IPS-18c (cell line): Measurements from ENCODE around the gene IDH3A.

Experiments
- H3K4me3 ChIP-seq: 2 replicates; pipeline ENCODE4 v1.7.0; 2013; ENCODE audit warnings: low read depth, mild to moderate bottlenecking, low read length, moderate library complexity; ENCODE audit not compliant: insufficient read depth
- H3K9me3 ChIP-seq: one replicate; pipeline ENCODE4 v1.6.1; 2013; ENCODE audit warnings: mild to moderate bottlenecking, low read length, moderate library complexity; ENCODE audit not compliant: control insufficient read depth, insufficient read depth

IDH3A gene

GRCh38 chr15:78182336-78182700, 33.2 kb downstream of the IDH3A start:
- no peaks in the 10 kb centered on the region for H3K9me3 ChIP-seq
- H3K4me3 ChIP-seq: no peak overlapping the region

DNA sequence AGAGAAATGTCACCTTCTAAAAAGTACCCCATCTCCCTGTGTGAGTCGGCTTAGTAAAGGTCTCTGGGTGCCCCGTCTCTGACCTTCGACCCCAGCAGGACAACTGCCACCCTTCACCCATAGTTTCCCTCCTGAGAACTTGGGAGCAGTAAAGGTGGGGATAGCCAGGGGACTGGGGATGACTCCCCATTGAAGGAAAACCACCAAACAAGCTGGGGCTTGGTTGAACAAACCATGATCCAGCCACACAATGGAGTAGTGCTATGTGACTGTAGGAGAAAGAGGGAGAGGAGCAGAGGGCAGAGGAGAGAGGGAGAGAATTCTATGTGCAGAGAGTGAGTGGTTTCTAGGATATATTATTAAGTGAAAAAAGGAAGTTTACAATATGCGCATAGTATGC, 33.7 kb downstream of the IDH3A start:
- no peaks in the 10 kb centered on the region for H3K9me3 ChIP-seq
- H3K4me3 ChIP-seq: no peak overlapping the region

GRCh38 chr15:78192826-78193594, 43.8 kb downstream of the IDH3A start:
- peaks cover 2% of the 10 kb centered on the region for H3K9me3 ChIP-seq
- no peak overlapping the region for H3K4me3 ChIP-seq

GRCh38 chr15:78193731-78194567, 44.8 kb downstream of the IDH3A start:
- peaks cover 2% of the 10 kb centered on the region for H3K9me3 ChIP-seq
- H3K4me3 ChIP-seq: no peak overlapping the region

DNA sequence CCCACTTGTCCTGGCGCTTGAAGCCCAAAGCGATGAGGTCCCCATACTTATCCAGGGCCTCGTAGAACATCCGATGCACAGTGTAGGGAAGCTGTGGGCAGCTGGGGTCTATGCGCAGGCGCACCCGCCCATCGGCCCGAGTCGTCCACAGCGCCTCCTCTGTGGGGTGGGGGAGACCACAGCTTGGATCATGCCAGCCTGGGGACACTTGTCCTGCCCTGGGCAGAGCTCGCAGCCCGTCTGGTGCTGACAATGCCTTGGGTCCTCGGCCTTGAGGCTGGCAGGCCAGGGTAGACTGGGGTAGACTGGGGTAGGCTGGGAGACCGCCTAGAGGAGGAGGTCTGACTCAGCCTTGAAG, 45.4 kb downstream of the IDH3A start:
- Histone ChIP-seq H3K9me3 (peaks cover 2% of the 10 kb centered on the region), H3K4me3 (no peak overlapping the region)

DNA sequence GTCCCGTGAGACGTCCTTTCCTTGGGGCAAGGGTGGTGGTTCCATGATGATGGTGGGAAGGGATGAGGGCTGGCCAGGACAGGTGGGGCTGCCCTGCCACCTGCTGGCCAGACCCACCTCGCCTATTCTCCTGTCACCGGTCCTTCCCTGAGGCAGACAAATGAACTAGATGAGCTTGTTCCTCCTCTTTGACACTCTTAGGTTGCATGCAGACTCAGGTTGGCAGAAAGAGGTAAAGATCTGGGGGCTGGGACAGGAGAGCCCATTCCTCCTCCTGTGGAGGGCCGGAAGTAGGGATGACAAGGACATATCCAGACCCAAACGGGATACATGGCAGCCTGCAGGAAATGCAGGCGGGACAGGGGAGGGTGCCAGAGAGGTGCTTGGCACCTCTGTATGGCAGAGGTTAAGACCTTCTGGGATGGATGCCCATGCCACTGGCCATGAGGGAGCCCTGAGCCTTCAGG, 46.6 kb downstream of the IDH3A start:
- no peak overlapping the region for H3K4me3 ChIP-seq
- peaks cover 2% of the 10 kb centered on the region for H3K9me3 ChIP-seq

DNA sequence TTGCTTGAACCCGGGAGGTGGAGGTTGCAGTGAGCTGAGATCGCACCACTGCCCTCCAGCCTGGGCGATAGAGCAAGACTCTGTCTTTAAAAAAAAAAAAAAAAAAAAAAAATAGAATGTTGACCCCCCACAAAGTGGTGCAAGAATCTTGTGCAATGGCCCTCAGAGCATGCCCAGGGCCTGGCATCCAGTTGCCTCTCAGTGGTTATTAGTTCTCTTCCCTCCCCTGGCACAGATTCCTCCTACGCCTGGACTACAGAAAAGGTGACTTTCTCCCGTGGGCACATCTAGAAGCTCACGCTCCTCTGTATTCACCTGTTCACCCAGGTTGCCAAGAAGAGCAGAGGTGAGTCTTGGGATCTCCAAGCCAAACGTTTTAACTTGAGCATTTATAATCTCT, 48.5 kb downstream of the IDH3A start:
- H3K4me3 ChIP-seq: no peak overlapping the region
- H3K9me3 ChIP-seq: peaks cover 2% of the 10 kb centered on the region

DNA sequence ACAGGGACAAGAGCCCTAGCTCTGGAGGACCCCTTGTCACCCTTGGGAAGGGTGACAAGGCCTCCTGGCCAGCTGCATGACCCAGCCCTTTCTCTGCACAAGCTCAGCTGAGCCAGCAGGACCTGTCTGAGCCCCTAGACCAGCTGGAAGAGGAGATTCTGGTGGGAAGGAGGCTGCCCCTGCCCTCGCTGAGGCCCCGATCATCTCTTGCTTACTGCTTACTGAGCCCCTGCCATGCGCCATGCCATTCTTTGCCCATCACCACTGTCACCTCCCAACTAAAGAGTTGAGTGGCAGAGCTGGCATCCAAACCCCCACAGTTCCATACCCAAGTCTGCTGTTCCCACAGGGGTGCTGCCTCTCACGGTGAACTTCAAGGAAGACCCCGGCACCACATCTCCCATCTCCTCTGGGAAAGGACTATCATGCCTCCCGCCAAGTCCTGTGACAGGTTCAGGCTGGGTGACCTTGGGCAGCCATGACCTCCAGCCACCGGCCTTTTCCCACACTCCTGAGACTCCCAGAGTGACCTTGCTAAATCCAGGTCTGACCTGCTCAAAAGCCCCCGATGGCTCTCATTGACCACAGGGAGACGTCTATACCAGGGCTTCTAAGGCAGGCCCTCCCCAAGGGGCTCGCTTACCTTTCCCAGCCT, 51.2 kb downstream of the IDH3A start:
- Histone ChIP-seq H3K9me3 (no peaks in the 10 kb centered on the region), H3K4me3 (no peak overlapping the region)

DNA sequence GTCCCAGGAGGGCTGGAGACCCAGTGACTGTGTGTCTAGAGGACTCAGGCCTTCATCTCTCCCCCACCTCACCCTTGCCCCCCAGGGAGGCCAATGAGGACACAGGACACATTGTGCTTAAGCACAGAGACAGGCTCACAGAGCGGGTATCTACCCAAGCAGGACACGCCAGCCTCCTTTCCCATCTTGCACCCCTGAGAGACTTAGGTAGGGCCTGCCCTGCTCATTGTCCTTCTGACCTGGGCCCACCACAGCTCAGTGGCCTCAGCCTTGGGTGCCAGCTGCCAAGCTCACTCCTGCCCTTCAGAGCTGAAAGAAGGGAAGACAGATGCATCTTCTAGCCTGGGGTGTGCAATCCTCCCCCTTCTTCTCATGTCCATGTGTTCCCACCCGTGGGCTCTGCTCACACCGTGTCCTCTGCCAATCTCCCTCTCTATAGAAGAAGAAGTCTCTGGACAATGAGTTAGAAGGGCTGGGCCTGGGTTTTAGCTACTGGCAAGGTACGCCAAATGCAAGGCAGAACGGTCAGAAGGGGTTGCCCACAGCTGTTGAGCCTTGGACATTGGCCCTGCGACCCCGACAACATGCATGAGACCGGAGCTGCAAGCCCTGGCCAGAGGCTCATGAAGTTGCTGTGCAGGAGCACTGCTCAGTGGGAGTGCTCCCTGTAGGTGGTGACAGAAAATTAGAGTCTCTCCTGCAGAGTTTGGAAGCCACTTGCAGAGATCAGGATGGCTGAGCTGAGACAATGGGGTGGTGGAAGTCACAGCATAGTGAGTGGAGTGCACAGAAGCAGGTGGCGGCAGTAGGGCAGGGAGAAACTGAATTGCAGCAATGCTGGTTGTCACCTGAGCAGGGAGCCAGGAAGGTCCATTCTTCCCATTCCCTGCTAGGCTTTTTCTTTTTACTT, 52.4 kb downstream of the IDH3A start:
- H3K4me3 ChIP-seq: no peak overlapping the region
- H3K9me3 ChIP-seq: no peaks in the 10 kb centered on the region

GRCh38 chr15:78203346-78204225, 54.4 kb downstream of the IDH3A start:
- H3K4me3 ChIP-seq: no peak overlapping the region
- no peaks in the 10 kb centered on the region for H3K9me3 ChIP-seq

DNA sequence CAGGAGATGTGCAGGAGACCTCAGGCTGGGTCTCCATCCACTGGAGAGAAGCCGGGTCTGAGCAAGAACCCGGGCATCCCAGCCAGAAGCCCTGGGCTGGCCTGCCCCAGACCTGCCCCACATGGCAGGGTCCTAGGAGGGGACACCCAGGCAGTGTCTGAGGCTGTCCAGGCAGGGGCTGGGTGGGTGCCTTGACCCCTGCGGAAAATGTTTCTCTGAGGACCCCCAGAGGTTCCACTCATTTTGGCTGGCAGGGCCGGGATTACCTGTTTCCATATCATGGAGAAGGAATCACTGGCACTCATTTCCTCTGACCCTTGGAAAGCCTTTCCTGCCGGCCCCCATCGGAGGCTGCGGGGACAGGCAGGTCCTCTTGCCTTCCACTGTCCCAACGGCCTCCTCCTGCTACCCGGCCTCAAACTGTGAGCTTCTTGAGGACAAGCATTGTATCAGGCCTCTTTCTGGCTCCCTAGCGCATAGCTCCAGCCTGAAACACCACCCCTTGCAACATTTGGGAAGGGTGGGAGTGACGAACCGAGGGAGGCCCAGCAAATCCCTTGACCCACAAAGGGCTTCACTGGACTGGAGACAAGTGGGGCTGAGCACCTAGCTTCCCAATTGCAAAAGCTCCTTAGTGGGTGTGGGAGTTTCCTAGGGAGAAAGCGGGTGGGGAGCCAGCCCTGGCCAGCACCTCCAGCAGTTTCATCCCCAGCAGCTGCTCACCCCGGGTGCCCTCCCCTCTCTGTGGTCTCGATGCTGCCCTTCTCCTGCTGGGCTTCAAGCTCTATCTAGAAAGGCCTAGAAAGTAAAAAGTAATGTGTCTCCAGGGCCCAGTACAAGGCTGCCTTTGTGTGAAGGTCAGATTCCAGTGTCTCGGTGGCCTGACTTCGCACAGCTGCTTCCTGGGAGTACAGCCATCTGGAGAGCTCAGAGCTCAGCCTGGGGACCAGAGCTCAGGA, 55.5 kb downstream of the IDH3A start:
- H3K9me3 ChIP-seq: no peaks in the 10 kb centered on the region
- no peak overlapping the region for H3K4me3 ChIP-seq

DNA sequence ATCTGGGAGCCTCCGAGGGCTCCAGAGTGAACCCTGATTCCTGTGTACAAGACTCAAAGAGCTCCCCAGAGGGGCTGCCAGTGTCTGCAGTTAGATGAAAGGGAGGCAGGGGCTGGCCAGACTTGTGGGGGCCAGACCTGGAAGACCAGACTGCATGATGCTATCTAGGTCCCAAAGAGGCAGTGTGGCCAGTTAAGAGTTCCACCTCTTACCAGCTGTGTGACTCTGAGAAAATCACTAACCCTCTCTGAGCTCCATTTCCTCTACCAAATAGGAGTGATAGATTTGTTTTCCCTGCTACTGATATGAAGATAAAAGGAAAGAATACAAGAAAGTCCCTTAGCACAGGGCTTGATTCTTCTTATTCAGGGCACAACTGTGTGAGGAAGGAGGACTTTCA, 56.2 kb downstream of the IDH3A start:
- no peaks in the 10 kb centered on the region for H3K9me3 ChIP-seq
- no peak overlapping the region for H3K4me3 ChIP-seq

DNA sequence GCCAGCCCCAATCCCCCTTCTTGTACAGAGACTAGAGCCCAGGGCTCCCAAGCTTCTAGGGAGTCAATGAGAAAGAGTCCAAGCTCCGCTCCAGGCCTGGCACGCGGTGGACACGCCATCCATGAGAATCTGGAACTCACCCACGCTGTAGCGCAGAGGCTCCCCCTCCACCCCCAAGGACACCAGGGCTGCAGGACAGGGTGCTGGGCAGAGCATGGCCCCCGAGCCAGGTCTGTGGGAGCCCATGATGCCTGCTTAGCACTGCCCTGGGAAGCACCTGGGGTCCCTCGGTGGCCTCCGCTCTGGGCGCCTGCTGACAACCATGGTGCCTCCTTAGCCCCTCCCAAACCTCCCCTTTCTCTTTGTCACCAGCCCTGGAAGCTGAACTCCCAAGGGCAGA, 56.7 kb downstream of the IDH3A start:
- Histone ChIP-seq H3K9me3 (no peaks in the 10 kb centered on the region), H3K4me3 (no peak overlapping the region)

GRCh38 chr15:78206326-78207109, 57.4 kb downstream of the IDH3A start:
- H3K4me3 ChIP-seq: no peak overlapping the region
- no peaks in the 10 kb centered on the region for H3K9me3 ChIP-seq

GRCh38 chr15:78207110-78207458, 57.9 kb downstream of the IDH3A start:
- no peaks in the 10 kb centered on the region for H3K9me3 ChIP-seq
- no peak overlapping the region for H3K4me3 ChIP-seq
